ENCODE results near the gene SLC11A1.

Gene SLC11A1

DNA sequence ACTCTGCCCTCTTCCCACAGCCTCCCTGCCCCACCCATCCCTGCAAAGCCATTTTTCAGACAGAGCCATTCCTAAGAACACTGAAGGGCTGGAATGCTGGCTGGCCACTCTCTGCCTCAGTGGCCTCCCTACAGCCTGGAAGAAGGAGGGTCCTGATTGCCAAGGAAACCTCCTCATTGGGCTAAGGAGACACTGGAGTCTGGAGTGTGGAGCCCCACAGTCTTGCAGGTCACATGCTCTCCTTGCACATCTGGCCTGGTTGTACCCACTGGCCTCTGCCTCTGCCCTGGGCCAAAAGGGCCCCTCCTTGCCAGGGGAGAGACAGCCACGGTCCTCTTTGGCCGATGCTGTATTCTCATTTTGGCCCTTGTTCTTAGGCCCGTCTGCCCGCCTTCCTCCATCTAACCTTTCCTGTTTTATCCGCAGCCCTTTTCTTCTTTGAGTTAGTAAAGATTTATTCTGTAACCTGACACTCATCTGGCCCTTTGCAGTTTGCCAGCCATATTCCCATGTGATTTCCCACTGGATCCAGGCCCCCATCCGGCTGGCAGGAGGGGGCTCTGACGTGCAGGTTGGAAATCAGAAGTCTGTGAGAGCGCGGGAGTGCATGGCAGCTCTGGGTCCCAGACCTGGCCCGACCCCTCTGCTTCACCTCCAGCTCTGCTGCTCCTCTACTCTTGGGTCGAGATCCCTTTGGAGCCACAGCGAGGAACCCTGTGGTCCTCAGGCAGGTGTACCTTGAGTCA, 36.4 kb upstream of the SLC11A1 start:
- FAIRE-seq, result no peak

DNA sequence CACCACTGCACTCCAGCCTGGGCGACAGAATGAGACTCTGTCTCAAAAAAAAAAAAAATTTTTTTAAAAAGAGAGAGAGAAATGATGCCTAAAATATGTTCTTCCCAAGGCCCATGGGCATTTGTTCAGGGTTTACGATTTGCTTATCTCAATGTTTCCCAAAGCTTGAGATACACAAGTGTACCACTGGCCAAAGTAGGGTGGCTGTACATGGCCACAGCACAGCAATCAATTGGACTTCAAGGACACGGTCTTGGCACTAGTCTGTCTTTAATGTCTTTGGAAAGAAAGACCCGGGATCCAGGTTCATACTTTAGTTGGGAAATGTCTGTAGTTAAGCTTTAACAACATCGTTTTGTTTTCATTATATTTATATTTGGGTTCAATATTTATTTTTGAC, 34.9 kb upstream of the SLC11A1 start:
- TF ChIP-seq POLR2AphosphoS5 (IDR thresholded peaks at IDR 0.05; ENCODE audit: low read depth, low read length), result no peak
- no peak for TF ChIP-seq TAF1 (IDR thresholded peaks at IDR 0.05; ENCODE audit: borderline replicate concordance, low read depth, low read length)
- no peak for TF ChIP-seq POLR2A (IDR thresholded peaks at IDR 0.05; ENCODE audit: low read depth, low read length)
- FAIRE-seq, result no peak
- no peak for DNase-seq (ENCODE audit: insufficient read length)

More for the DNA sequence above, 36.4 kb upstream of the SLC11A1 start:
- TF ChIP-seq POLR2A (IDR thresholded peaks at IDR 0.05; ENCODE audit: low read depth, low read length) (no peak), TAF1 (IDR thresholded peaks at IDR 0.05; ENCODE audit: borderline replicate concordance, low read depth, low read length) (no peak), POLR2AphosphoS5 (IDR thresholded peaks at IDR 0.05; ENCODE audit: low read depth, low read length) (no peak)
- DNase-seq (ENCODE audit: insufficient read length), result no peak

DNA sequence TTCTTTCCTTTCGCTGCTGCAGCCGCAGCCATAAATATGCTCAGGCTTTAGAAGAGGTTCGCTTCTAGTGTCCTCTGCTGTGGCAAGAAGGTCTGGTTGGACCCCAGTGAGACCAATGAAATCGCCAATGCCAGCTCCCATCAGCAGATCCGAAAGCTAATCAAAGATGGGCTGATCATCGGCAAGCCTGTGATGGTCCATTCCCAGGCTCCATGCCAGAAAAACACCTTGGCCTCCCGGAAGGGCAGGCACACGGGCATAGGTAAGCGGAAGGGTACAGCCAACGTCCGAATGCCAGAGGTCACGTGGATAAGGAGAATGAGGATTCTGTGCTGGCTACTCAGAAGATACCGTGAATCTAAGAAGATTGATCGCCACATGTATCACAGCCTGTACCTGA, 28.0 kb upstream of the SLC11A1 start:
- DNase-seq (ENCODE audit: insufficient read length), result no peak
- FAIRE-seq, result no peak
- TF ChIP-seq POLR2AphosphoS5 (IDR thresholded peaks at IDR 0.05; ENCODE audit: low read depth, low read length), result no peak

DNA sequence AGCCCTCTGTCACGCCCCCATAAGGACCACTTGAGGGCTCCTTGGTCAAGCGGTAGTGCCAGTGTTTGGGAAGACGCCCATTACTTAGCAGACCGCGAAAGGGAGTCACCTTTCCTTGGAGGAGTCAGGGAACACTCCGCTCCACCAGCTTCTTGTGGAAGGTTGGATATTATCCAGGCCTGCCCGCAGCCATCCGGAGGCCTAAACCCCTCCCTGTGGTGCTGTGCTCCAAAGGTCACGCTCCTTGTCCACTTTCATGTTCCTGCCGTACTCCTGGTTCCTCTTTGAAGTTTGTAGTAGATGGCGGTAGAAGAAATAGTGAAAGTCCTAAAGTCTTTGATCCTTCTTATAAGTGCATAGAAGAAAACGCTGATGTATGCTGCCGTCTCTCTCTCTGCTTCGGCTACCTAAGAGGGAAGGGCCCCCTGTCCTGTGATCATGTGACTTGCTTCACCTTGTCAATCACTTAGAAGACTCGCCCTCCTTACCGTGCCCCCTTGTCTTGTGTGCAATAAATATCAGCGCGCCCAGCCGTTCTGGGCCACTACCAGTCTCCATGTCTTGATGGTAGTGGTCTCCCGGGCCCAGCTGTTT, 27.1 kb upstream of the SLC11A1 start:
- TF ChIP-seq POLR2AphosphoS5 (IDR thresholded peaks at IDR 0.05; ENCODE audit: low read depth, low read length) (no peak), POLR2A (IDR thresholded peaks at IDR 0.05; ENCODE audit: low read depth, low read length) (no peak), TAF1 (IDR thresholded peaks at IDR 0.05; ENCODE audit: borderline replicate concordance, low read depth, low read length) (no peak)

DNA sequence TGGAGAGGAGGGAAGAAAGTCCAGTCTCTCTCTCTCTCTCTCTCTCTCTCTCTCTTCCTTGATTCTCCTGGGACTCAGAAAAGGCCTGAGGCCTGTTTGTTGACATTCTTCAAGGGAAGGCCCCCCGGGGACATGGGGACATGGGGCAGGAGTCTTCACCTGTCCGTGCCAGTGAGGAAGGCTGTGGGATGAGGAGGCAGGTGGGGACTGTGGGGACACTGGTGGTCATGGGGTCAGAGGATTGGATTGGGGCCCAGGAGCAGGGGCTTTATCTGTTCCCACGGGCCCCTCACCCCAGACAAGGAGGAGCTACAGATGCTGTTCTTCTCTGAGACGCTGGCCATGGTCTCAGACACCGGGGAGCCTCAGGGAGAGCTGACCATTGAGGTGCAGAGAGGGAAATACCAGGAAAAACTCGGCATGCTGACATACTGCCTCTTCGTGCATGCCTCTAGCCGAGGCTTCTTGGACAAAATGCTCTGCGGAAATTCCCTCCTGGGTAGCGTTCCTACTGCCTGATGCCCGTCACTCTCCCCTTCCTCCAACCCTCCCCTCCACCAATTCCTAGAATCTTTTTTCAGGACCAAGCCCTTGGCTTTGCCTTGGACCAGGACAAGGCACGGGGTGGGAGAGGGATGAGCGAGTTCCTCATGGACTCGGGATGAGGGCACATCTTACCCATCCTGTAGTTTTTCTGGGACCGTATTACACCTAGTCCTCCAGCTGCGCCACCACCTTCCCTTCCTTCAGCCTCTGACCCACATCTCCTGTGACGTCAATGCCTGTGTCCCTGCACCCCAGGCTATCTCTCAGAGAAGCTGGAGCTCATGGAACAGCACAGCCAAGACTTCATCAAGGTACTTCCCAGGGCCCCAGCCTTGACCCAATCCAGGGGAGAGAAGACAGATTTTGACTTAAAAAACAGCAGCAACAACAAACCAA, 24.6 kb upstream of the SLC11A1 start:
- TF ChIP-seq TAF1 (IDR thresholded peaks at IDR 0.05; ENCODE audit: borderline replicate concordance, low read depth, low read length) (no peak), POLR2A (IDR thresholded peaks at IDR 0.05; ENCODE audit: low read depth, low read length) (no peak), POLR2AphosphoS5 (IDR thresholded peaks at IDR 0.05; ENCODE audit: low read depth, low read length) (no peak)
- FAIRE-seq (no peak), DNase-seq (ENCODE audit: insufficient read length) (no peak)

More for the DNA sequence above, 27.1 kb upstream of the SLC11A1 start:
- no peak for FAIRE-seq
- no peak for DNase-seq (ENCODE audit: insufficient read length)

DNA sequence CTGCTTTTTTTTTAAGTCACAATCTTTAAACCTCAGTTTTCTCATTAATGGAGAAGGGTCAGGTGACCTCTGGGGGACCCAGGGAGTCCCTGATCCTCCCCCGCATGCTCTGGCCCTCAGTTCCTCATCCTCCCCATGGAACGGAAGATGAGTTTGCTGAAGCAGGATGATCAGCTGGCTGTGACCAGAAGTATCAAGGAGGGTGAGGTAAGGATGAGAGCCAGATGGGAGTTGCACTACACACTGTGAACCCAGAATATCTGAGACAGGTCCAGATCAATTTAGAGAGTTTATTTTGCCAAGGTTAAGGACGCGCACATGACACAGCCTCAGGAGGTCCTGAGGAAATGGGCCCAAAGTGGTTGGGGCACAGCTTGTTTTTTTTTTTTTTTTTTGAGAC, 21.6 kb upstream of the SLC11A1 start:
- FAIRE-seq, result no peak
- TF ChIP-seq POLR2AphosphoS5 (IDR thresholded peaks at IDR 0.05; ENCODE audit: low read depth, low read length) (no peak), POLR2A (IDR thresholded peaks at IDR 0.05; ENCODE audit: low read depth, low read length) (no peak), TAF1 (IDR thresholded peaks at IDR 0.05; ENCODE audit: borderline replicate concordance, low read depth, low read length) (no peak)
- DNase-seq (ENCODE audit: insufficient read length), result no peak

DNA sequence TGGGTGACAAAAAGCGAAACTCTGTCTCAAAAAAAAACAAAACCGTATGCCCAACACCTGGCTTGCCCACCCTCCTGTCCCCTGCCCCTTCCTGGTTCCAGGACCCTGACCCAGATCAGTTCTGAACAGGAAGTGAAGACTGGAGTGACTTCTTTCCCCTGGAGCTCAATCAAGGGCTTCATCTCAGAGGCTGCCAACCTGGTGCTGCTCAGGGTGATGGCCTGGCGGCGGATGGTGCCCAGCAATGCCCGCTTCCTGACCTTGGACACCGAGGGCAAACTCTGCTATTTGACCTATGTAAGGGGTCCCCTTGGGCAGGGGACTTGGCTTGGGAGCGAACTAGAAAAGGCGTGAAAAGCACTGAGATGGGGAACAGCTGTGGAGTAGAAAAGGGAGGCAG, 19.5 kb upstream of the SLC11A1 start:
- TF ChIP-seq POLR2A (IDR thresholded peaks at IDR 0.05; ENCODE audit: low read depth, low read length) (no peak), POLR2AphosphoS5 (IDR thresholded peaks at IDR 0.05; ENCODE audit: low read depth, low read length) (no peak)
- FAIRE-seq (no peak), DNase-seq (ENCODE audit: insufficient read length) (no peak)

DNA sequence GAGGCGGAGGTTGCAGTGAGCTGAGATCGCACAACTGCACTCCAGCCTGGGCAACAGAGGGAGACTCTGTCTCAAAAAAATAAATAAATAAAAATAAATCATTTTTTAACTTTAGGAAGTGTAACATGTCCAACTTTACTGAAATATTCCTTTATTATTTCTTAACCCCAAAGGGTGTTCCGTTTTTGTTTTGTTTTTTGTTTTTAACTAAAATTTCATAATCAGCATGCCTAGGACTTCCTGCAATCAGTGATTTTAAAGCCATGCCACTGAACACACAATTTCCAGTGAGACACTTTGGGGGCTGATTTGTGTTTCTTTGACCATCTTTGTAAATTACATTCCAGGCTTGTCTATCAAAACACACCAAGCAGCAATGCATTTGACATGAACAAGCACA, 18.3 kb upstream of the SLC11A1 start:
- no peak for FAIRE-seq
- no peak for TF ChIP-seq TAF1 (IDR thresholded peaks at IDR 0.05; ENCODE audit: borderline replicate concordance, low read depth, low read length)
- TF ChIP-seq POLR2A (IDR thresholded peaks at IDR 0.05; ENCODE audit: low read depth, low read length), result no peak
- TF ChIP-seq POLR2AphosphoS5 (IDR thresholded peaks at IDR 0.05; ENCODE audit: low read depth, low read length), result no peak

DNA sequence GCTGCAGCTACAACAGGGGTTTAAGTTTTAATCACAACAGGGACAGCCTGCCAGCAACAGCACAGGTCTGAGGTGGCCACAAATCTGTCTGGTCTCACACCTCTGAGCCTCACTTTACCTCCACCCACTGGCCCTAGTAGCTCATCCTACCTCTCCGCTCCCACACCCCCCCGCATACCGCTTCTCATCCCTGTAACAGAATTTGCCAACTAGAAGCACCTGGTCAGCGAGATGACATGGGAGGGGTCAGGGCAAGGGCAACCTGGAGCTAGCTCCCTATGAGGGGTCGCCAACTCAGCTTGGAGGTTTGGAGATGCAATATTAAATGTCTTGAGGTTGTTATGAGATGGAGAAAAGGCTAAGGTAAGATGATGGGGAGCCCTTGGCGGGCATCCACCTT, 17.9 kb upstream of the SLC11A1 start:
- TF ChIP-seq POLR2AphosphoS5 (IDR thresholded peaks at IDR 0.05; ENCODE audit: low read depth, low read length) (no peak), POLR2A (IDR thresholded peaks at IDR 0.05; ENCODE audit: low read depth, low read length) (no peak), TAF1 (IDR thresholded peaks at IDR 0.05; ENCODE audit: borderline replicate concordance, low read depth, low read length) (no peak)
- DNase-seq (ENCODE audit: insufficient read length), result no peak
- FAIRE-seq, result no peak

More for the DNA sequence above, 18.3 kb upstream of the SLC11A1 start:
- DNase-seq (ENCODE audit: insufficient read length), result no peak

DNA sequence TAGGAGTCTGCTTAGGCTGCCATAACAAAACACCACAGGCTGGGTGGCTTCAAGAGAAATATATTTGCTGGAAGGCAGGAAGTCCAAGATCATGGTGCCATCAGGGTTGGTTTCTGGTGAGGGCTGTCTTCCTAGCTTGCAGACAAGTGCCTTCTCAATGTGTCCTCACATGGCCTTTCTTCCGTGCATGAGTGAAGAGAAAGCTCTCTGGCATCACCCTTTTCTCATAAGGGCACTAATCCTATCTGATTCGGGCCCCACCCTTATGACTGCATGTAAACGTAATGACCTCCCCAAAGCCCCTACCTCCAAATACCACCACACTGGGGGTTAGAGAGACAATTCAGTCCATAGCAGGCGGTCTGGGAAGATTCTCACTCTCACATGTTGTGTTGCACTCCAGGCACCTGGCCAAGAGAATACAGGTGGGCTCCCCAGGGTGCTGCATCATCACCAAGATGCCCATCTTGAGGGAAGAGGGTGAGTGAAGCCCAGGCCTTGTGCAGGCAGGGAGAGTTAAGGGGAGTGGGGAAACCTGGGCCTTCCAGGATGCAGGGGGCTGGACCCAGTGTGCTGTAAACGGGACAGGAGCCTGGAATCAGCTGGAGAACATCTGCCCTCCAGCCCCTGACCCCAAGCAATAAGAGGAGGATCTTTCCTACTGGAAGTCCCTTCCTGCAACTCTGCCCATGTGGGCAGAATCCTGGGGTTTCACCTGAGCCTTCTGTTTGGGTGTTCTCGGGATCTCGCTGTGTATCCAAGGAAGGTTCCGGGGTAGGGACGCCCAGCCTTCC, 15.3 kb upstream of the SLC11A1 start:
- TF ChIP-seq TAF1 (IDR thresholded peaks at IDR 0.05; ENCODE audit: borderline replicate concordance, low read depth, low read length) (no peak), POLR2A (IDR thresholded peaks at IDR 0.05; ENCODE audit: low read depth, low read length) (no peak), POLR2AphosphoS5 (IDR thresholded peaks at IDR 0.05; ENCODE audit: low read depth, low read length) (no peak)
- DNase-seq (ENCODE audit: insufficient read length) (no peak), FAIRE-seq (peak; percentile 56)
